Esophagus (tissue), 2 donors: Measurements from ENCODE around the gene COL1A2. TPM values are rescaled to one million over a fixed set of nuclear protein-coding genes. Genes with fewer than 3 reads are reported as not detected.

Experiments used
- H3K27ac ChIP-seq, 2 donors: one replicate each; pipeline ENCODE4 v1.5.1; 2013; ENCODE audit warnings: low read depth in 2 of 2, mild to moderate bottlenecking in 2 of 2, inconsistent platforms in 1 of 2, low read length in 1 of 2, moderate library complexity in 1 of 2
- H3K27me3 ChIP-seq, 2 donors: one replicate each; pipeline ENCODE4 v1.6.1; 2013; ENCODE audit warnings: low read length in 2 of 2, control low read depth in 1 of 2, mild to moderate bottlenecking in 1 of 2; ENCODE audit not compliant: insufficient read depth in 2 of 2, control insufficient read depth in 1 of 2
- H3K36me3 ChIP-seq, 2 donors: one replicate each; pipeline ENCODE4 v1.6.1; 2013; ENCODE audit warnings: low read length in 1 of 2; ENCODE audit not compliant: control insufficient read depth in 2 of 2, insufficient read depth in 2 of 2
- H3K4me1 ChIP-seq, 2 donors: one replicate each; pipeline ENCODE4 v1.6.1; 2013; ENCODE audit warnings: low read length in 1 of 2; ENCODE audit not compliant: control insufficient read depth in 2 of 2, insufficient read depth in 2 of 2
- H3K4me3 ChIP-seq, 2 donors: one replicate each; pipeline ENCODE4 v1.5.1; 2013; ENCODE audit warnings: low read length in 2 of 2, mild to moderate bottlenecking in 2 of 2, low read depth in 1 of 2, moderate library complexity in 1 of 2
- H3K9me3 ChIP-seq, 2 donors: one replicate each; pipeline ENCODE4 v1.6.1; 2013; ENCODE audit warnings: mild to moderate bottlenecking in 2 of 2, low read depth in 1 of 2, low read length in 1 of 2, moderate library complexity in 1 of 2; ENCODE audit not compliant: control insufficient read depth in 2 of 2, insufficient read depth in 1 of 2
- WGBS, 2 donors: extraction: QIAGEN DNeasy Blood & Tissue Kit; methylation state at CpG; one replicate each; pipeline ENCODE4 v1.1.7; 2013; 5-methylcytosine and 5-hydroxymethylcytosine counted together
- polyA plus RNA-seq, 2 donors: library from polyadenylated mRNA; stranded (reverse); fragments of 200-250 nt; gene quantifications; one replicate each; pipeline ENCODE4 v1.2.3, GENCODE V29; 2013
- donor health status: healthy with polysubstance abuse.
- donor health status: Bipolar disorder and iron deficiency.

COL1A2 gene
- polyA plus RNA-seq, 2 donors: 13.4 to 26.4 TPM

GRCh38 chr7:94436700-94437099 lies 42.0 kb downstream of the COL1A2 start:
- 83 to 95% methylated on average over 4 of the region's 4 CpGs for whole genome bisulfite sequencing, 2 donors
- H3K4me1 ChIP-seq: no peaks in the 10 kb centered on the region
- H3K36me3 ChIP-seq: no peaks in the 10 kb centered on the region
- H3K9me3 ChIP-seq: no peaks in the 10 kb centered on the region
- no peak overlapping the region for H3K4me3 ChIP-seq
- no peaks in the 10 kb centered on the region for H3K27me3 ChIP-seq
- no peak overlapping the region for H3K27ac ChIP-seq

DNA sequence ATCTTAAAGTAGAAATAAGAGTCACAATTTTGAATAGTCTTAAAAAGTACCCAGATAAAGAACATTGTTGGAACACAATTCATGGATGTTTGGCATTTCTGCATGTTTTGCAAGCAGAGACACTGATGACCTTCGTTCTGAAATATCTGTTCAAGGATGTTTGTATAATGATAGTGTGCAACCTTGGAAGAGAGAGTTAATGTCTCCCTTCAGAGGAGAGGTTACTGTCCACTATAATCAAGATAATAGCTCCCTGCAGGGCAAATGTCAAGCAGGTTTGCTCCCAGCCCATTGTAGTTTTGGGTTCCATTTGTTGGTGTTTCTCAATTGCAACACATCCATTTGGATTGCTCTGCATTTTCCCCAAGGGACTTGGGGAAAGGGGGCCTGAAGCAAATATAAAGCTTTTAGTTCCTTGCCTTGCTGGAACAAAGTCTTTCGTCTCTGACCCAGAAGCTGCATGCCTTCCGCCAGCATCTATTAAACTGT lies 45.2 kb downstream of the COL1A2 start:
- no peak overlapping the region for H3K27ac ChIP-seq
- H3K9me3 ChIP-seq: no peaks in the 10 kb centered on the region
- no peaks in the 10 kb centered on the region for H3K27me3 ChIP-seq
- H3K4me1 ChIP-seq: no peaks in the 10 kb centered on the region
- 66 to 67% methylated on average over 3 of the region's 3 CpGs for WGBS, 2 donors
- no peak overlapping the region for H3K4me3 ChIP-seq
- no peaks in the 10 kb centered on the region for H3K36me3 ChIP-seq

GRCh38 chr7:94440451-94441039 lies 45.9 kb downstream of the COL1A2 start:
- no peak overlapping the region for H3K4me3 ChIP-seq
- no peaks in the 10 kb centered on the region for H3K27me3 ChIP-seq
- H3K4me1 ChIP-seq: no peaks in the 10 kb centered on the region
- H3K27ac ChIP-seq: no peak overlapping the region
- WGBS, 2 donors: 57 to 60% methylated on average over 7 of the region's 7 CpGs
- H3K36me3 ChIP-seq: no peaks in the 10 kb centered on the region
- no peaks in the 10 kb centered on the region for H3K9me3 ChIP-seq

- H3K27ac ChIP-seq: no peak overlapping the region
- no peaks in the 10 kb centered on the region for H3K27me3 ChIP-seq
- no peaks in the 10 kb centered on the region for H3K36me3 ChIP-seq
- no peaks in the 10 kb centered on the region for H3K4me1 ChIP-seq
- no peak overlapping the region for H3K4me3 ChIP-seq
- H3K9me3 ChIP-seq: no peaks in the 10 kb centered on the region
- WGBS, 2 donors: 62 to 69% methylated on average over 3 of the region's 3 CpGs
These were observed 46.4 kb downstream of the COL1A2 start for GRCh38 chr7:94441138-94441537.

GRCh38 chr7:94442639-94443038 lies 47.9 kb downstream of the COL1A2 start:
- H3K4me1 ChIP-seq: no peaks in the 10 kb centered on the region
- no peaks in the 10 kb centered on the region for H3K36me3 ChIP-seq
- WGBS, 2 donors: 82 to 90% methylated on average over 3 of the region's 3 CpGs
- H3K27ac ChIP-seq: no peak overlapping the region
- no peaks in the 10 kb centered on the region for H3K27me3 ChIP-seq
- no peaks in the 10 kb centered on the region for H3K9me3 ChIP-seq
- H3K4me3 ChIP-seq: no peak overlapping the region

GRCh38 chr7:94444813-94445212 lies 50.1 kb downstream of the COL1A2 start:
- Histone ChIP-seq H3K4me3 (no peak overlapping the region), H3K9me3 (no peaks in the 10 kb centered on the region), H3K27ac (no peak overlapping the region), H3K4me1 (no peaks in the 10 kb centered on the region), H3K27me3 (no peaks in the 10 kb centered on the region), H3K36me3 (no peaks in the 10 kb centered on the region)
- 62 to 66% methylated on average over 2 of the region's 2 CpGs for WGBS, 2 donors

- Histone ChIP-seq H3K4me3 (no peak overlapping the region), H3K27me3 (no peaks in the 10 kb centered on the region), H3K36me3 (no peaks in the 10 kb centered on the region), H3K27ac (no peak overlapping the region), H3K9me3 (no peaks in the 10 kb centered on the region), H3K4me1 (no peaks in the 10 kb centered on the region)
- WGBS, 2 donors: 40 to 44% methylated on average over 2 of the region's 2 CpGs
These were observed 51.0 kb downstream of the COL1A2 start for GRCh38 chr7:94445696-94446194.

DNA sequence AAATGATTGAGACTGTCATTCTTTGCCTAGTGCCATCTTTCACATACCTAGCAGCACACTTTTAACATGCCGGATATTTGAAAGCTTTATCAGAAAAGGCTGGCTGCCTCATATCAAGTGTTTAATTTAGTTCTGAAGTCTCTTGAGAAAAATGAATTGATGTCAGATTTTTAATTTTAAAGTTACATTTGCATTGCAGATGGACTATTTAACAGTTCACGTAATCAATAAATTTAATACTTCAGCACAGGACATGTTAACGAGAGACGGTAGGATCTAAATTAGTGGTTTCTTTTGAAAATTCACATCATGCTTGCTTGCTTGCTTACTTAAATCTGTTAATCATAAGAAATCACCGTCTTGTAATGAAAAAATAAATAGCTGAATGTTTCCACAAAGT lies 51.6 kb downstream of the COL1A2 start:
- no peaks in the 10 kb centered on the region for H3K36me3 ChIP-seq
- H3K4me1 ChIP-seq: no peaks in the 10 kb centered on the region
- 88 to 89% methylated on average over 5 of the region's 5 CpGs for WGBS, 2 donors
- H3K27ac ChIP-seq: no peak overlapping the region
- no peaks in the 10 kb centered on the region for H3K9me3 ChIP-seq
- H3K27me3 ChIP-seq: no peaks in the 10 kb centered on the region
- no peak overlapping the region for H3K4me3 ChIP-seq

GRCh38 chr7:94449151-94449725 lies 54.5 kb downstream of the COL1A2 start:
- H3K27ac ChIP-seq: no peak overlapping the region
- H3K36me3 ChIP-seq: no peaks in the 10 kb centered on the region
- no peaks in the 10 kb centered on the region for H3K9me3 ChIP-seq
- no peaks in the 10 kb centered on the region for H3K27me3 ChIP-seq
- no peaks in the 10 kb centered on the region for H3K4me1 ChIP-seq
- H3K4me3 ChIP-seq: no peak overlapping the region
- WGBS, 2 donors: 46 to 49% methylated on average over 4 of the region's 4 CpGs
